ENCODE measurements around the gene ZNF441. TPM values are rescaled to one million over a fixed set of nuclear protein-coding genes. Genes with fewer than 3 reads are reported as not detected.

Gene ZNF441
- 7.3 and 10.9 TPM in 2 replicates for total RNA-seq (ENCODE audit: low replicate concordance)

DNA sequence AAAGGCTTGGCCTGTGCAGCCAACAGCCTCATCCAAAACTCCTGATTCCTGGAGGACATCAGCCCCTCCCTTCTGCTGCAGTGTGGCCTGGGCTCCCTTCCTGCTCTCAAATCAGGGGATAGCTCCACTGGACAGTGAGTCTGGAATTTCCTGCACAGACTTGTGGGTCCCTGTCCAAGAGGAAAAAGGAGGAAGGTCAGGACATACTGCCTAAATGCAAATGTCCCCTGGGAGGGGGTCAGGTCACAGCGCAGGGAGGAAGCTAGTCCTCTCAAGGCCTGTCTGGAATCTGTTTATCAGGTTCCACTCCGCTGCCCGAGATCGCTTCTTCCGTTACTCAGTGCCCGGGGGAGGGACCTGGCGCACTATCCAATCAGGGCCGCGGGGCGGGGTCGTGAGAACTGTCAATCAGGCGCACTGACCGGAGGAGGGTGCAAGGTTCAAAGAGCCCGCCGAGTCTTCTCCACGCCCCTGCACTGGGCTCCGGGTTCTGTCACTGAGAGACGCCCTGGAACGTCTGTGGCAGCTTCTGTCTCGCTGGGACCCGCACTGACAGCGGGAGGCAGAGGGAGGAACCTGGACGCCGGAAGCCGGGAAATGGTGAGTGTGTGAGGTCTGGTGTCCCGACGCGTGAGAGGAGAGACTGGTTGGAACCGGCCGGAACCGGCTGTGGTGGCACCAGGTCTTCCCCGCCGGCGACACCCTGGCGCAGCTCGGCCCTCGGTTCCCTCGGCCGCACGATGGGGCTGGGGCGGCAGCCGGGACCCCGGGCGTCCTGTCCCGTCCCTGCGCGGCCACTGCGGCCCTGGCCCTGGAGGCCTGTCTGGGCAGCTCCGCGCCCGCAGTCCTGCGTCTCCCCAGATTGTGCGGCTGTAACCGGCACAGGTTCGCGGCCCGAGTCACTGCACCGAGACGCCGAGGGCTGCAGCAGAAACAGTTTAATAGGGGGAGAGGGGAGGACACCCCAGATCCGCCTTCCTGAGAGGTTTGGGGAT is at the start of gene ZNF441:
ZNF441 (plus strand) TSS at position 404 of the 995 bp plus-strand sequence; CDS start at position 598, 194 bp downstream.
- peak within 1 kb of the TSS; percentile 95 for H3K4me3 ChIP-seq (ENCODE audit: low read depth, low read length)
- TF ChIP-seq, protein P1, sequence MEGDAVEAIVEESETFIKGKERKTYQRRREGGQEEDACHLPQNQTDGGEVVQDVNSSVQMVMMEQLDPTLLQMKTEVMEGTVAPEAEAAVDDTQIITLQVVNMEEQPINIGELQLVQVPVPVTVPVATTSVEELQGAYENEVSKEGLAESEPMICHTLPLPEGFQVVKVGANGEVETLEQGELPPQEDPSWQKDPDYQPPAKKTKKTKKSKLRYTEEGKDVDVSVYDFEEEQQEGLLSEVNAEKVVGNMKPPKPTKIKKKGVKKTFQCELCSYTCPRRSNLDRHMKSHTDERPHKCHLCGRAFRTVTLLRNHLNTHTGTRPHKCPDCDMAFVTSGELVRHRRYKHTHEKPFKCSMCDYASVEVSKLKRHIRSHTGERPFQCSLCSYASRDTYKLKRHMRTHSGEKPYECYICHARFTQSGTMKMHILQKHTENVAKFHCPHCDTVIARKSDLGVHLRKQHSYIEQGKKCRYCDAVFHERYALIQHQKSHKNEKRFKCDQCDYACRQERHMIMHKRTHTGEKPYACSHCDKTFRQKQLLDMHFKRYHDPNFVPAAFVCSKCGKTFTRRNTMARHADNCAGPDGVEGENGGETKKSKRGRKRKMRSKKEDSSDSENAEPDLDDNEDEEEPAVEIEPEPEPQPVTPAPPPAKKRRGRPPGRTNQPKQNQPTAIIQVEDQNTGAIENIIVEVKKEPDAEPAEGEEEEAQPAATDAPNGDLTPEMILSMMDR (IDR thresholded peaks at IDR 0.05; ENCODE audit: insufficient read depth, low read length) = no peak
- peak; percentile 93 for DNase-seq (ENCODE audit: low read depth)

DNA sequence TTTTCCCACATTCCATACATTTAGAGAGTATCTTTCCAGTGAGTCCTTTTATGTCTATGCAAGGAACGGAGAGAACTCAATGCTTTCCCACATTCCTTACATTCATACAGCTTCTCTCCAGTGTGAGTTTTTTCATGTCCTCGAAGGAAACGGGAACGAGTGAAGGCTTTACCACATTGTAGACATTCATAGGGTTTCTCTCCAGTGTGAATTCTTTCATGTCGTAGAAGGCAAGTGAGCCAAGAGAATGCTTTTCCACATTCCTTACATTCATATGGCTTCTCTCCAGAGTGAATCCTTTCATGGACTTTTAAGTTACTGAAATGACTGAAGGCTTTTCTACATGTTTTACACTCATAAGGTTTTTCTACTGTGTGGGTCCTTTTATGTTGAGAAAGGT is 45.1 kb upstream of the ZNF441 start:
- no peak overlapping the region for H3K4me3 ChIP-seq (ENCODE audit: low read depth, low read length)
- no peak for DNase-seq (ENCODE audit: low read depth)
- TF ChIP-seq, protein P1 (IDR thresholded peaks at IDR 0.05; ENCODE audit: insufficient read depth, low read length) = no peak

DNA sequence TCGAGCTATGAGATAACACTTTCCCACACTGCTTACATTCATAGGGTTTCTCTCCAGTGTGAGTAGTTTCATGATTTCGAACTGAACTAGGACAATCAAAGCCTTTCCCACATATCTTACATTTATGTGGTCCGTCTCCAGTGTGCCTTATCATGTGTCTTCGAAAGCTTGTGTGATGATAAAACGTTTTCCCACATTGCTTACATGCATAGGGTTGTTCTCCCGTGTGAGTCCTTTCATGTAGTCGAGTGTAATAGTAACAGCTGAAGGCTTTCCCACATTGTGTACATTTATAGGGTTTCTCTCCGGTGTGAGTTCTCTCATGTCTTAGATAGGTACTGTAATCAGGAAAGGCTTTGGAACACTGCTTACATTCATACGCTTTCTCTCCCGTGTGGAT is 44.4 kb upstream of the ZNF441 start:
- TF ChIP-seq, protein P1 (IDR thresholded peaks at IDR 0.05; ENCODE audit: insufficient read depth, low read length) = no peak
- H3K4me3 ChIP-seq (ENCODE audit: low read depth, low read length) = no peak overlapping the region
- DNase-seq (ENCODE audit: low read depth) = no peak

GRCh38 chr19:11729586-11729985 is 37.2 kb upstream of the ZNF441 start:
- H3K4me3 ChIP-seq (ENCODE audit: low read depth, low read length) = no peak overlapping the region
- DNase-seq (ENCODE audit: low read depth) = no peak
- TF ChIP-seq, protein P1 (IDR thresholded peaks at IDR 0.05; ENCODE audit: insufficient read depth, low read length) = no peak

DNA sequence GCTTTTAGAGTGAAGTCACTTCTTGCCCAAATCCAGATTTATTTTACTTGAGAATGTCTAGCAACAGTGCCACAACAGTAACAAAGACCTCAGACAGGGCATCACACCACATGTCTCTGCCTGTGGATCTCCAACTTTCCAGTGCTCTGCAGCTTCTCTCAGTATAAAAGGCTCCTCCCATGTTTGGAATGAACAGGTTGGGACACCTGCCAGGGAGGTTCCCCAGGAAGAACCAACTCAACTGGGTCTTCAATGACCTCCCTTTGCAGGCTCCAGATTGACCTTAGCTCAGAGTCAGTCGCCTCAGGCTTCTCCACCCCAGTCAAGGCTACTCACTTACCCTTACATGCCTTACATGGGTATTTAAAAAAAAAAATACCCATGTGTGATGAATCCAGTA is 31.4 kb upstream of the ZNF441 start:
- no peak for DNase-seq (ENCODE audit: low read depth)
- H3K4me3 ChIP-seq (ENCODE audit: low read depth, low read length) = no peak overlapping the region
- TF ChIP-seq, protein P1 (IDR thresholded peaks at IDR 0.05; ENCODE audit: insufficient read depth, low read length) = no peak

- H3K4me3 ChIP-seq (ENCODE audit: low read depth, low read length) = peak overlapping the region; percentile 9
- TF ChIP-seq, protein P1 (IDR thresholded peaks at IDR 0.05; ENCODE audit: insufficient read depth, low read length) = no peak
- peak; percentile 56 for DNase-seq (ENCODE audit: low read depth)
These were observed 30.1 kb upstream of the ZNF441 start for GRCh38 chr19:11736696-11737095.

Data from fibroblast of the aortic adventitia (primary cell).